Pancreas (tissue), 10 donors: ENCODE data around the gene CDIPT. TPM values are rescaled to one million over a fixed set of nuclear protein-coding genes. Genes with fewer than 3 reads are reported as not detected.
A peak's percentile ranks its signal among the peaks of the same experiment; 100 is the strongest.

Source experiments
- ATAC-seq, 4 donors: fragments of 200-7000 bp; cut with Tn5 transposase; one replicate each; pipeline versions ENCODE4 v1.8.0 to v1.9.1; 2020; ENCODE audit warnings: mild to moderate bottlenecking in 4 of 4, moderate library complexity in 4 of 4
- DNase-seq, 6 donors: peaks; one replicate each; pipeline ENCODE4 v3.0.0-alpha.2; 2020
- FAIRE-seq: peaks from 2 replicates; lab custom pipeline; 2012; peaks lifted over from hg19 to GRCh38; lab: Jason Lieb, UNC
- H3K27ac ChIP-seq, 4 donors: fragments of 200-600 bp; sonication (generic); 1 replicate in 3 of 4; 2 replicates in 1 of 4; pipeline versions ENCODE4 v1.5.0 to v1.8.0; 2020
- H3K27me3 ChIP-seq, 4 donors: fragments of 200-600 bp; one replicate each; pipeline ENCODE4 v1.8.0; 2021
- H3K36me3 ChIP-seq, 3 donors: fragments of 200-600 bp; sonication (generic) in 1 of 3; one replicate each; pipeline versions ENCODE4 v1.5.0 to v1.8.0; 2020 to 2021
- H3K4me1 ChIP-seq, 3 donors: fragments of 200-600 bp; one replicate each; pipeline ENCODE4 v1.8.0; 2021
- H3K4me3 ChIP-seq, 4 donors: fragments of 200-600 bp; sonication (generic) in 2 of 4; one replicate each; pipeline versions ENCODE4 v1.5.0 to v1.8.0; 2020 to 2021
- H3K9me3 ChIP-seq, 4 donors: fragments of 200-600 bp; one replicate each; pipeline ENCODE4 v1.8.0; 2021
- WGBS, 2 donors: extraction: QIAGEN DNeasy Blood & Tissue Kit; methylation state at CpG; one replicate each; pipeline ENCODE4 v1.1.7; 2013; 5-methylcytosine and 5-hydroxymethylcytosine counted together
- intact Hi-C, 3 donors: fragments of 100-400 bp; cut with DNase I; formaldehyde crosslinking; loops; one replicate each; pipeline versions ENCODE4 v1.11.1 to v1.14.2; 2022
- polyA plus RNA-seq, 2 donors: library from polyadenylated mRNA; stranded (reverse); fragments of 200-250 nt; gene quantifications; one replicate each; pipeline ENCODE4 v1.2.3, GENCODE V29; 2013
- total RNA-seq, 6 donors: library from RNA; stranded (reverse); fragmentation: NEBNext Ultra II Directional in 4 of 6; extraction: Animal tissue kit (Norgen Biotek cat#: 25700) in 4 of 6; gene quantifications; one replicate each; pipeline versions ENCODE4 v1.2.1 to v1.2.4, GENCODE V29; 2021 to 2023
- TF ChIP-seq, protein P1 (sequence below), 4 donors: fragments of 200-600 bp; sonication (generic) in 3 of 4; IDR thresholded peaks; one replicate each; pipeline versions ENCODE4 v1.5.0 to v1.8.0; 2021; ENCODE audit warnings: antibody characterized with exemption in 4 of 4
- donor health status: healthy with polysubstance abuse.
- donor health status: DM: no; HTN: no; CAD: no; lungs with moderate emphysema.
- donor health status: DM: no; HTN: no; CAD: no.
- donor health status: control.
- donor health status: control.
- donor health status: Bipolar disorder and iron deficiency.
- donor health status: DM: yes; HTN: yes; CAD: no.
- donor health status: DM: no; HTN: no; CAD: no.
- donor health status: DM: no; HTN: no; CAD: no.
- donor health status: DM: yes; HTN: yes; CAD: no.

CDIPT gene
- total and polyA plus RNA-seq, 8 donors = 31.9 to 69.8 (median 43.6) TPM

DNA sequence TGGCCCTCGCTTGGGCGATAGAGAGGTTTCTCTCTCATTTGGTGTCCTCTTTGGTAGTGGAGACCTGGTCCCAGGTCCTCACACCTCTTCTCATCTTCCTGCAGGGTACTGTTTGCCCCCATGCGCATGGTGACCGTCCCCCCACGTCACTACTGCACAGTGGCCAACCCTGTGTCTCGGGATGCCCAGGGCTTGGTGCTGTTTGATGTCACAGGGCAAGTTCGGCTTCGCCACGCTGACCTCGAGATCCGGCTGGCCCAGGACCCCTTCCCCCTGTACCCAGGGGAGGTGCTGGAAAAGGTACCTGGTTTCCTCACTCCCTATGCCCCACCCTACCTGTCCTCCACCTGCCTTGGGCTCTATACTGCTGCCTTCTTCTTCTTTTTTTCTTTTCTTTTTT is 32.3 kb downstream of the CDIPT start:
- ATAC-seq = no peak
- 93 to 97% methylated on average over 11 of the region's 11 CpGs for WGBS, 2 donors
- H3K27ac ChIP-seq = peak overlapping the region in 2 of 4 donors; percentile 74 to 79
- TF ChIP-seq, protein P1, sequence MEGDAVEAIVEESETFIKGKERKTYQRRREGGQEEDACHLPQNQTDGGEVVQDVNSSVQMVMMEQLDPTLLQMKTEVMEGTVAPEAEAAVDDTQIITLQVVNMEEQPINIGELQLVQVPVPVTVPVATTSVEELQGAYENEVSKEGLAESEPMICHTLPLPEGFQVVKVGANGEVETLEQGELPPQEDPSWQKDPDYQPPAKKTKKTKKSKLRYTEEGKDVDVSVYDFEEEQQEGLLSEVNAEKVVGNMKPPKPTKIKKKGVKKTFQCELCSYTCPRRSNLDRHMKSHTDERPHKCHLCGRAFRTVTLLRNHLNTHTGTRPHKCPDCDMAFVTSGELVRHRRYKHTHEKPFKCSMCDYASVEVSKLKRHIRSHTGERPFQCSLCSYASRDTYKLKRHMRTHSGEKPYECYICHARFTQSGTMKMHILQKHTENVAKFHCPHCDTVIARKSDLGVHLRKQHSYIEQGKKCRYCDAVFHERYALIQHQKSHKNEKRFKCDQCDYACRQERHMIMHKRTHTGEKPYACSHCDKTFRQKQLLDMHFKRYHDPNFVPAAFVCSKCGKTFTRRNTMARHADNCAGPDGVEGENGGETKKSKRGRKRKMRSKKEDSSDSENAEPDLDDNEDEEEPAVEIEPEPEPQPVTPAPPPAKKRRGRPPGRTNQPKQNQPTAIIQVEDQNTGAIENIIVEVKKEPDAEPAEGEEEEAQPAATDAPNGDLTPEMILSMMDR (IDR thresholded peaks at IDR 0.05) = no peak
- intact Hi-C loops = no loop called here
- peaks cover 23 to 39% (median 39%) of the 10 kb centered on the region in 3 donors for H3K4me1 ChIP-seq
- DNase-seq = peak in 2 of 6 donors; percentile 32 to 62
- H3K36me3 ChIP-seq = peaks cover 6 to 22% (median 8%) of the 10 kb centered on the region in 3 donors
- H3K4me3 ChIP-seq = no peak overlapping the region
- H3K27me3 ChIP-seq = no peaks in the 10 kb centered on the region
- no peaks in the 10 kb centered on the region for H3K9me3 ChIP-seq
- FAIRE-seq = no peak

DNA sequence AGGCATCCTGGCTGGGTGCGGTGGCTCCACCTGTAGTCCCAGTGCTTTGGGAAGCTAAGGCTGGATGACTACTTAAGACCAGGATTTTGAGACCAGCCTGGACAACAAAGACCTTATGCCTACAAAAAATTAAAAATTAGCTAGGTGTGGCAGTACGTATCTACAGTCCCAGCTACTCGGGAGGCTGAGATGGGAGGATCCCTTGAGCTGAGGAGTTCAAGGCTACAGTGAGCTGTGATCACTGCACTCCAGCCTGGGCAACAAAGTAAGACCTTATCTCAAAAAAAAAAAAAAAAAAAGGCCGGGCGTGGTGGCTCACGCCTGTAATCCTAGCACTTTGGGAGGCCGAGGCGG is 36.7 kb downstream of the CDIPT start:
- H3K4me3 ChIP-seq = no peak overlapping the region
- ATAC-seq (no peak), FAIRE-seq (no peak), DNase-seq (no peak)
- no peaks in the 10 kb centered on the region for H3K36me3 ChIP-seq
- TF ChIP-seq, protein P1 (IDR thresholded peaks at IDR 0.05) = no peak
- no peaks in the 10 kb centered on the region for H3K9me3 ChIP-seq
- no peaks in the 10 kb centered on the region for H3K27me3 ChIP-seq
- peaks cover 62 to 79% (median 71%) of the 10 kb centered on the region in 3 donors for H3K4me1 ChIP-seq
- intact Hi-C loops = no loop called here
- peak overlapping the region in 3 of 4 donors; percentile 26 to 93 (median 92) for H3K27ac ChIP-seq
- WGBS, 2 donors = 88 to 89% methylated on average over 3 to 5 of the region's 8 CpGs

DNA sequence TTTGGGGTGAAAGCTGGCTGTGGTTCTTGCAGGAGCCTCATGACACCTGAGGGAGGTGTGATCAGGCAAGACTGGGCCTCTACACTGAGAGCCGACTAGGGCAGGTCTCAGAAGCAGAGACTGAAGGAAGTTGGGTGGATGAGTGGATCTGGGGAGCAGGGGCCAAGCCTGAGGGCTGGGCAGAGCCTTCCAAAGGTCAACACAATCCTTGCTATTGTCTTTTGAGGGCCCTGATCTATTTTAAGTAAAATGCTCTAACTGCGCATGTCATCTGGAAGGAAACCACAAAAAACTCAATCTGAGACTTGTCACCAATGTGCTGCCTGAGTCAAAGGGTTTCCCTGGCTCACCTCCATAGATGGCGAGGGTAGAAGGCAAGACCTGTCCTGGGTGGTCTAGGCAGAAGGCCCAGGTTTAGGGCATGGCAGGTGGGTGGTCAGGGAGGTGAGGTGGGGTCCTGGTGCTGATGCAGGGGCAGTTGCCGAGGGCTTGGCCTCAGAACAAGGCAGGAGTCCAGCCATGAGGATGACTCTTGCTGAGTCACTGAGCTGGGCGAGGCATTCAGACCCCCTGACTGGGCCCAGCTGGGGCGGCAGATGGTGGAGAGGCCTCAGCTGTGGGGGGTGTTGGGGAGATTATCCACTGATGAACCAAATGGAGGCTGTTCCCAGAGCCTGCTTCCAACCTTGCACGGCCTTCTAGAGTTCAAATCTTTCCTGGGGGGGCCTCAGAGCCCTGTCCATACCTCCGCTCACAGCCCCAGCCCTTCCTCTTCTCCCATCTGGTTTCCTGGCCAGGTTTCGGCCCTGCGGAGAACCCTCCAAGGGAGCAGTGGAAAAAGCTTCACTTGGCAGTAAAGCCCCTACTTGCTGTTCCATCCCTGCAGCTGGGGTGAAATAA is 37.6 kb downstream of the CDIPT start:
- H3K36me3 ChIP-seq = no peaks in the 10 kb centered on the region
- no peak for FAIRE-seq
- peak in 3 of 6 donors; percentile 30 to 52 (median 44) for DNase-seq
- no peaks in the 10 kb centered on the region for H3K9me3 ChIP-seq
- H3K27me3 ChIP-seq = no peaks in the 10 kb centered on the region
- peaks cover 62 to 72% (median 63%) of the 10 kb centered on the region in 3 donors for H3K4me1 ChIP-seq
- peak overlapping the region; percentile 10 to 93 (median 51) for H3K27ac ChIP-seq
- intact Hi-C loops = no loop called here
- TF ChIP-seq, protein P1 (IDR thresholded peaks at IDR 0.05) = no peak
- no peak for ATAC-seq
- H3K4me3 ChIP-seq = no peak overlapping the region
- 80 to 85% methylated on average over 10 of the region's 10 CpGs for WGBS, 2 donors

DNA sequence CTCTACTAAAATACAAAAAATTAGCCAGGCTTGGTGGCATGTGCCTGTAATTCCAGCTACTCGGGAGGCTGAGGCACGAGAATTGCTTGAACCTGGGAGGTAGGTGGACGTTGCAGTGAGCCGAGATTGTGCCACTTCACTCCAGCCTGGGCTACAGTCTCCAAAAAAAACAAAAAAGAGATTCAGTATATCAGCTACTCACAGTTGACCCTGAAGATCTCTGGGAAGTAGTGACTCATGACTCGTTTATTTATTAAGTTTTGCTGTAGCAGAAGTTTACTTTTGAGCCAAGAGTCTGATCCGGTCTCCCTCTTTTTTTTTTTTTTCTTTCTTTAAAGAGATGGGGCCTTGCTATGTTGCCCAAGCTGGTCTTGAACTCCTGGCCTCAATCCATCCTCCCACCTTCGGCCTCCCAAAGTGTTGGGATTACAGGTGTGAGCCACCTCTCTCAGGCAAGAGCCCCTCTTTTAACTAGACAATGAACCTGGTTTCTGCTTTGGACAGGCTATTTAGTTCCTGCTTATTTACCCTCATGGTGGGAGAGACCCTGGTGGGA is 38.4 kb downstream of the CDIPT start:
- Histone ChIP-seq H3K4me3 (no peak overlapping the region), H3K9me3 (no peaks in the 10 kb centered on the region), H3K27ac (peak overlapping the region; percentile 15 to 93 (median 64)), H3K4me1 (peaks cover 59 to 69% (median 62%) of the 10 kb centered on the region in 3 donors), H3K36me3 (no peaks in the 10 kb centered on the region), H3K27me3 (no peaks in the 10 kb centered on the region)
- WGBS, 2 donors = 15 to 21% methylated on average over 7 of the region's 7 CpGs
- TF ChIP-seq, protein P1 (IDR thresholded peaks at IDR 0.05) = no peak
- intact Hi-C loops = no loop called here
- no peak for FAIRE-seq
- ATAC-seq = peak; percentile 33 to 50 (median 38)
- DNase-seq = peak in 2 of 6 donors; percentile 21 to 47
